ENCODE data around the gene CARD10. TPM values are rescaled to one million over a fixed set of nuclear protein-coding genes. Genes with fewer than 3 reads are reported as not detected.
"Not testable (repeated sequence)": the region's sequence is repeated elsewhere in the genome, so short reads cannot be mapped to it uniquely, and the experiment has no call there.

Gene CARD10
- total and polyA plus RNA-seq, 5 donors: 6.6 to 11.4 (median 8.5) TPM

- Histone ChIP-seq H3K27ac (ENCODE audit: low read length) (no peak overlapping the region), H3K4me3 (ENCODE audit: low read length) (no peak overlapping the region), H3K9me3 (ENCODE audit: control insufficient read depth, low read length) (no peaks in the 10 kb centered on the region), H3K27me3 (ENCODE audit: control insufficient read depth, insufficient read depth) (no peaks in the 10 kb centered on the region), H3K4me1 (ENCODE audit: control insufficient read depth, insufficient read depth, low read length) (peaks cover 2% of the 10 kb centered on the region)
- no peak for ATAC-seq
- WGBS: 94% methylated on average over 7 of the region's 7 CpGs
- DNase-seq: peak in 1 of 3 donors; percentile 12
- intact Hi-C loops (cut with DNase I): loop anchor here in 1 of 4 donors (10.0 kb wide), 1 partner anchor 52 kb away; no protein-coding TSS in a partner anchor
These were observed 23.7 kb upstream of the CARD10 start for GRCh38 chr22:37542959-37543358.

GRCh38 chr22:37542416-37542815, 23.2 kb upstream of the CARD10 start:
- H3K4me1 ChIP-seq (ENCODE audit: control insufficient read depth, insufficient read depth, low read length); H3K4me3 ChIP-seq (ENCODE audit: low read length); H3K9me3 ChIP-seq (ENCODE audit: control insufficient read depth, low read length); H3K27me3 ChIP-seq (ENCODE audit: control insufficient read depth, insufficient read depth); ATAC-seq; H3K27ac ChIP-seq (ENCODE audit: low read length): not testable (repeated sequence)
- intact Hi-C loops (cut with DNase I): loop anchor here in 1 of 4 donors (10.0 kb wide), 1 partner anchor 52 kb away; no protein-coding TSS in a partner anchor
- DNase-seq: peak in 1 of 3 donors; percentile 24
- 95% methylated on average over 4 of the region's 4 CpGs for WGBS

DNA sequence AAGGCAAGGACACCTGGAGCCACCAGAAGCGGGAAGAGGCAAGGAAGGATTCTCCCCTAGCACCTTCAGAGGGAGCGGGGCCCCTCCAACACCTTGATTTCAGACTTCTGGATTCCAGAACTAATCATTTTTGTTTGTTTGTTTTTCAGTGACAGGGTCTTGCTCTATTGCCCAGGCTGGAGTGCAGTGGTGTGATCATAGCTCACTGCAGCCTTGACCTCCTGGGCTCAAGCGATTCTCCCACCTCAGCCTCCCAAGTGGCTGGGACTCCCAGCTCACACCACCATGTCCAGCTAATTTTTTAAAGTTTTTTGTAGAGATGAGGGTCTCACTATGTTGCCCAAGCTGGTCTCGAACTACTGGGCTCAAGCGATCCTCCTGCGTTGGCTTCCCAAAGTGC, 20.6 kb upstream of the CARD10 start:
- not testable (repeated sequence) for H3K4me3 ChIP-seq (ENCODE audit: low read length); H3K27me3 ChIP-seq (ENCODE audit: control insufficient read depth, insufficient read depth); H3K27ac ChIP-seq (ENCODE audit: low read length); H3K9me3 ChIP-seq (ENCODE audit: control insufficient read depth, low read length); H3K4me1 ChIP-seq (ENCODE audit: control insufficient read depth, insufficient read depth, low read length); ATAC-seq
- DNase-seq: peak in 1 of 3 donors; percentile 19
- intact Hi-C loops (cut with DNase I): loop anchor here in 2 of 4 donors (5.0 to 10.0 kb wide), 2 partner anchors 53 to 55 kb away; no protein-coding TSS in a partner anchor
- 94% methylated on average over 6 of the region's 6 CpGs for WGBS

- intact Hi-C loops (cut with DNase I): loop anchor here in 1 of 4 donors (5.0 kb wide), 1 partner anchor 54 kb away; no protein-coding TSS in a partner anchor
- 24% methylated on average over 20 of the region's 20 CpGs for WGBS
- Histone ChIP-seq H3K9me3 (ENCODE audit: control insufficient read depth, low read length) (no peaks in the 10 kb centered on the region), H3K4me1 (ENCODE audit: control insufficient read depth, insufficient read depth, low read length) (no peaks in the 10 kb centered on the region), H3K4me3 (ENCODE audit: low read length) (no peak overlapping the region), H3K27ac (ENCODE audit: low read length) (no peak overlapping the region), H3K27me3 (ENCODE audit: control insufficient read depth, insufficient read depth) (no peaks in the 10 kb centered on the region)
- ATAC-seq (peak; percentile 98 to 99), DNase-seq (peak; percentile 94 to 98 (median 97))
These were observed 19.6 kb upstream of the CARD10 start for GRCh38 chr22:37538590-37539357.

DNA sequence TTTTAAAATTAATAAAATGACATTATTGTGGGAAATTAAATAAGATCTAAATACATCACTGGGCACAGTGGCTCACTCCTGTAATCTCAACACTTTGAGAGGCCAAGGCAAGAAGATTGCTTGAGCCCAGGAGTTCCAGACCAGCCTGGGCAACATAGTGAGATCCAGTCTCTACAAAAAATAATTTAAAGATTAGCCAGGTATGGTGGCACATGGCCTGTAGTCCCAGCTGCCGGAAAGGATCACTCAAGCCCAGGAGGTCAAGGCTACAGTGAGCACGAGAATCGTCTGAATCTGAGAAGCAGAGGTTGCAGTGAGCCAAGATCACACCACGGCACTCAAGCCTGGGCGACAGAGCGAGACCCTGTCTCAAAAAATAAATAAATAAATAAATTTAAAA, 15.9 kb upstream of the CARD10 start:
- no peaks in the 10 kb centered on the region for H3K27me3 ChIP-seq (ENCODE audit: control insufficient read depth, insufficient read depth)
- DNase-seq (no peak), ATAC-seq (no peak)
- intact Hi-C loops (cut with DNase I): loop anchor here in 1 of 4 donors (5.0 kb wide), 1 partner anchor 57 kb away; no protein-coding TSS in a partner anchor
- no peak overlapping the region for H3K4me3 ChIP-seq (ENCODE audit: low read length)
- WGBS: 94% methylated on average over 6 of the region's 6 CpGs
- no peaks in the 10 kb centered on the region for H3K4me1 ChIP-seq (ENCODE audit: control insufficient read depth, insufficient read depth, low read length)
- H3K27ac ChIP-seq (ENCODE audit: low read length): no peak overlapping the region
- H3K9me3 ChIP-seq (ENCODE audit: control insufficient read depth, low read length): no peaks in the 10 kb centered on the region

- 81% methylated on average over 3 of the region's 3 CpGs for WGBS
- H3K27me3 ChIP-seq (ENCODE audit: control insufficient read depth, insufficient read depth): no peaks in the 10 kb centered on the region
- H3K4me3 ChIP-seq (ENCODE audit: low read length): no peak overlapping the region
- no peak overlapping the region for H3K27ac ChIP-seq (ENCODE audit: low read length)
- ATAC-seq (no peak), DNase-seq (no peak)
- no peaks in the 10 kb centered on the region for H3K4me1 ChIP-seq (ENCODE audit: control insufficient read depth, insufficient read depth, low read length)
- intact Hi-C loops (cut with DNase I): no loop called here
- H3K9me3 ChIP-seq (ENCODE audit: control insufficient read depth, low read length): no peaks in the 10 kb centered on the region
These were observed 15.2 kb upstream of the CARD10 start for GRCh38 chr22:37534445-37534844.

DNA sequence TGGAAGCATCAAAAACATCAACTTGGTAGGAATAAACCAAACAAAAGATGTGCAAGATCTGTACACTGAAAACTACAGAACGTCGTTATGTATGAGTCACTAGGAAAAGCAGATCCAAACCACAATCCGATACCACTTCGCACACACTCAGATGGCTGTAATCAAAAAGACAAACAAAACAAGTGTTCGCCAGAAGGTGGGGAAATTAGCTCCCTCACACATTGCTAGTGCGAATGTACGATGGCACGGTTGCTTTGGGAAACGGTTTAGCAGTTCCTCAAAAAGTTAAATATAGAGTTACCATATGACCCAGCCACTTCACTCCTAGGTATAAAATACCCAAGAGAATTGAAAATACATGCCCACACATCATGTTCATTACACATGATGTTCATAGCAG, 14.8 kb upstream of the CARD10 start:
- no peaks in the 10 kb centered on the region for H3K27me3 ChIP-seq (ENCODE audit: control insufficient read depth, insufficient read depth)

GRCh38 chr22:37529652-37530345, 10.6 kb upstream of the CARD10 start:
- no peaks in the 10 kb centered on the region for H3K9me3 ChIP-seq (ENCODE audit: control insufficient read depth, low read length)
- intact Hi-C loops (cut with DNase I): loop anchor here in 1 of 4 donors (10.0 kb wide), 1 partner anchor 65 kb away; no protein-coding TSS in a partner anchor
- DNase-seq: peak in 1 of 3 donors; percentile 14
- no peak overlapping the region for H3K27ac ChIP-seq (ENCODE audit: low read length)
- H3K27me3 ChIP-seq (ENCODE audit: control insufficient read depth, insufficient read depth): no peaks in the 10 kb centered on the region
- H3K4me1 ChIP-seq (ENCODE audit: control insufficient read depth, insufficient read depth, low read length): no peaks in the 10 kb centered on the region
- 58% methylated on average over 2 of the region's 2 CpGs for WGBS
- H3K4me3 ChIP-seq (ENCODE audit: low read length): no peak overlapping the region
- ATAC-seq: no peak

More for the DNA sequence above, 14.8 kb upstream of the CARD10 start:
- no peaks in the 10 kb centered on the region for H3K9me3 ChIP-seq (ENCODE audit: control insufficient read depth, low read length)
- no peak overlapping the region for H3K27ac ChIP-seq (ENCODE audit: low read length)
- no peak overlapping the region for H3K4me3 ChIP-seq (ENCODE audit: low read length)
- 63% methylated on average over 9 of the region's 9 CpGs for WGBS
- H3K4me1 ChIP-seq (ENCODE audit: control insufficient read depth, insufficient read depth, low read length): no peaks in the 10 kb centered on the region
- intact Hi-C loops (cut with DNase I): no loop called here
- DNase-seq (peak in 1 of 3 donors; percentile 21), ATAC-seq (no peak)

DNA sequence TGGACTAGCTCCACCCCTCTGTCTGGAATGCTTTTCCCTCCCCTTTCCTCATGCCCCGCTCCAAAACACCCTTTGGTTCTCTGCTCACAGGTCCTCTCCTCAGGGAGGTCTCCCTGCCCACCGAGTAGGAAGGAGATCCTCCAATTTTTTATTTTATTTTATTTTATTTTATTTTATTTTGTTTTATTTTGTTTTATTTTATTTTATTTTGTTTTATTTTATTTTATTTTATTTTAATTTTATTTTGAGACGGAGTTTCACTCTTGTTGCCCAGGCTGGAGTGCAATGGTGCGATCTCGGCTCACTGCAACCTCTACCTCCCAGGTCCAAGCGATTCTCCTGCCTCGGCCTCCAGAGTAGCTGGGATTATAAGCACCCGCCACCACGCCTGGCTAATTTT, 8.7 kb upstream of the CARD10 start:
- DNase-seq: peak in 1 of 3 donors; percentile 4
- 96% methylated on average over 9 of the region's 9 CpGs for WGBS
- H3K27ac ChIP-seq (ENCODE audit: low read length); H3K9me3 ChIP-seq (ENCODE audit: control insufficient read depth, low read length); H3K27me3 ChIP-seq (ENCODE audit: control insufficient read depth, insufficient read depth); ATAC-seq; H3K4me3 ChIP-seq (ENCODE audit: low read length); H3K4me1 ChIP-seq (ENCODE audit: control insufficient read depth, insufficient read depth, low read length): not testable (repeated sequence)
- intact Hi-C loops (cut with DNase I): loop anchor here in 1 of 4 donors (10.0 kb wide), 1 partner anchor 63 kb away; no protein-coding TSS in a partner anchor

GRCh38 chr22:37527081-37527752, 8.0 kb upstream of the CARD10 start:
- intact Hi-C loops (cut with DNase I): loop anchor here in 1 of 4 donors (10.0 kb wide), 1 partner anchor 62 kb away; no protein-coding TSS in a partner anchor
- 93% methylated on average over 9 of the region's 9 CpGs for WGBS
- not testable (repeated sequence) for DNase-seq

More at GRCh38 chr22:37527081-37527752, 8.0 kb upstream of the CARD10 start:
- not testable (repeated sequence) for H3K27me3 ChIP-seq (ENCODE audit: control insufficient read depth, insufficient read depth); ATAC-seq; H3K4me1 ChIP-seq (ENCODE audit: control insufficient read depth, insufficient read depth, low read length); H3K27ac ChIP-seq (ENCODE audit: low read length); H3K9me3 ChIP-seq (ENCODE audit: control insufficient read depth, low read length); H3K4me3 ChIP-seq (ENCODE audit: low read length)

Data from right cardiac atrium (tissue), 5 donors.